HuH-7 (cell line): ENCODE measurements around the gene ARSI.

Experiments
- DNase-seq: peaks from one replicate; pipeline ENCODE4 v3.0.0; 2011; ENCODE audit warnings: low spot score

ARSI gene

DNA sequence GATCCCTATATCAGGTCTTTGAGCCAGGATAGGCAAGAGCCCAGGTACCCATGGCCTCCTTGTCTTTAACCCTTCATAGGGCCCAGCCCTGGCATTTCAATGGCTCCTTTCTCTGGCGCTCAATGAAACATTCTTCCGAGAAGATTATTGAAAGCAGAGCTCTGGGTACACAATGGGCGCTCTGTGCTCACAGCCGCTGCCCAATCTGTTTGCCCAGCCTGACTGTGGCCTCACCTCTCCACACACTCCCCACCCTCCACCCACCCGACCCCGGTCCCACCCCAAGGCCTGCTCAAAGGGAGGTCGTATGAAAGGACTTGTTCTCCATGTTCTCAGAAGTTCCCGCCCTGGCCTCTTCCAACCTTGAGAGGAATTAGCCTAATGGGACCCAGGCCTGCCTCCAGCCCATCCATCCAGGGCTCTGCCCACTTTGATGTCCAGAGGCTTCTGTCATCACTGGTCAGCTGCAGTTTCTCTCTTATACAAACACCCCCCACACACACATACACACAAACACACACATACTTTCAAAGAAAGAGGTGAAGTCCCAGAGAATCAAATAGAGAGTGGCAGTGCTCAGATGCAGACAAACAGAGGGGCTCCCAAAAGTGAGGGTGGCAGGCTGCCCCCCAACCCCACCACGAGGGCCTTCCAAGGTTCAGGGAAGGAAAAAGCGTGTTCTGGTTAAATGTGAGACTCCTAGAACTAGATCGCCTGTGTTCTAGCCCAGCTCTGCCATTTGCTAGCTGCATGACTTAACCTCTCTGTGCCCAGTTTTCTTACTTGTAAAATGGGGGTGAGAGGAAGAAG lies 5.1 kb upstream of the ARSI start:
- no peak for DNase-seq

DNA sequence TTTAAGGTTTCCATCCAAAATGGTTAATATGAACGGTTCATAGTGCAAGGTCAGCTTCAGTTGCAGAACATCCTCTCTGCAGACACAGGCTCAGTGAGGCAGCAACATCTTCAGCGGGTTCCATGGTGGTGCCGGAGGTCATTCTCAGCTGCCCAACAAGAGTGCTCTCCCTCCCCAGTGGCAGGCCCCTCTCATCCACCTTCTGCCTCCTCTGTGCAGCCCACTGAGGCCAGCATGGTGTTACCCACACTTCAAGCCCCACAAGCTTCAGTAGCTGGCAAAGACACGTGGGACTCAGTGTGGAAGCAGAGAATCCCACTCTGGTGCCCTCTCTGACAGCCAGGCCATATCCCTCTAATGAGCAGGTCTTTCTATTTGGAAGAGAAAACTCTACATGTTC lies 4.1 kb upstream of the ARSI start:
- DNase-seq = no peak

DNA sequence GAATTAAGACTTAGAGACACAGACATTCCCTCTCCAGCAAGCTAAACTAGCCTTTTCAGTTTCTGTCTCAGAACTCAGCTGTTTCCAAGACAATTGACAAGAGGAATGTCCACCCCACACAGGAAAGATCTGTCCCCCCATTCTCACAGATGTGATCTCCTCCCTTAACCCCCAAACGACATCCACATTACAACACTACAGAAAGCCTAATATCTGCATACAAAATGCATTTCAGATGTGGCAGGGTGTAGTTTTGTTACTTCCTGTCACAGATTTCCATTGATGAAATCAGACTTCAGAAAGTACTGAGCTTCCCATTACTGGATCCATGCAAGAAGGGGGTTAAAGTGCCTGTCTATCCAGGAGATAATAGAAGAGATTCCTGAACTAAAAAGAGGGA lies 2.9 kb upstream of the ARSI start:
- DNase-seq = no peak

DNA sequence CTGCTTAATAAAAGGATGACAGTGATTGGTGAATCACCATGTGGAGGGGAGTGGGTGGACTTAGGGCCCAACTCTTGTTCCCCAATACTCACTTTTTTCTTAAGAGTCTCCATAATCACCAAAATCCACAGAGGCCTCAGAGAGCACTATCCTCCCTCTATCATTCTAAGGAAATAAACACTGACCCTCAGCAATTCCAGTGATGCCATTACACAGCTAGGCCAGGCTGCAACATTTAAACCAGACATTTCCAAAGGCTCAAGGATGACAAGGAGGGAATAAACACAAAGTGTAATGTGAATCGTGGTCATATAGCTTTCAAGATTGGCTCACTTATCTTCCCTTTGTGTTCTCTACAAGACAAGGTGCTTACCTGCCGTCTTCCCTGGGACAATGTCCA lies 2.4 kb upstream of the ARSI start:
- DNase-seq = no peak

DNA sequence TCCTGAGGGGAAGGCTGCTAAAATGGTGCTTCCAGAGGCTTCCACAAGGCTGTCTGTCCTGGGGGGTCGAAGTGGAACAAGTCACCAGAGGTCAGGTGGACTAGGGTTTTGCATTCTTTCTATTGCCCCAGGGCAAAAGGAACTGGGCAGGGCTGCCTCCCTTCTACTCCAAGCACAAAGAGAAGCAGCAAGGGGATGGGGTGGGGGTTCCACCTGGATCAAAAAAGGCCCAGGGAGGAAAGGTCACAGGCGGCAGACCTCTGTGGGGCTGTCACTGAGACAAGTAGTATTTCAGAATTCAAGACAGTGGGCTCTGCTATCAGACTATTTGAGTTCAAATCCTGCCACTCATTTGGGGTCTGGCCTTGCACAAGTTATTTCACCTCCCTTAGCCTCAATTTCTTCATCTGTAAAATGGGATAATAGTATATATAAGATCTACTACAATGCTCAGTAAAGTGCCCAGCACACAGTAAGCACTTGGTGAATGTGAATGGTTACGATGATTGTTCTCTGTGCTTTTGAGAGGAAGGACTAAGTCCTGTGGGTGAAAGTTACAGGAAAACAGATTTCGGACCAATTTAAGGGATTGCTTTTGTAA lies 1.9 kb upstream of the ARSI start:
- DNase-seq = no peak

DNA sequence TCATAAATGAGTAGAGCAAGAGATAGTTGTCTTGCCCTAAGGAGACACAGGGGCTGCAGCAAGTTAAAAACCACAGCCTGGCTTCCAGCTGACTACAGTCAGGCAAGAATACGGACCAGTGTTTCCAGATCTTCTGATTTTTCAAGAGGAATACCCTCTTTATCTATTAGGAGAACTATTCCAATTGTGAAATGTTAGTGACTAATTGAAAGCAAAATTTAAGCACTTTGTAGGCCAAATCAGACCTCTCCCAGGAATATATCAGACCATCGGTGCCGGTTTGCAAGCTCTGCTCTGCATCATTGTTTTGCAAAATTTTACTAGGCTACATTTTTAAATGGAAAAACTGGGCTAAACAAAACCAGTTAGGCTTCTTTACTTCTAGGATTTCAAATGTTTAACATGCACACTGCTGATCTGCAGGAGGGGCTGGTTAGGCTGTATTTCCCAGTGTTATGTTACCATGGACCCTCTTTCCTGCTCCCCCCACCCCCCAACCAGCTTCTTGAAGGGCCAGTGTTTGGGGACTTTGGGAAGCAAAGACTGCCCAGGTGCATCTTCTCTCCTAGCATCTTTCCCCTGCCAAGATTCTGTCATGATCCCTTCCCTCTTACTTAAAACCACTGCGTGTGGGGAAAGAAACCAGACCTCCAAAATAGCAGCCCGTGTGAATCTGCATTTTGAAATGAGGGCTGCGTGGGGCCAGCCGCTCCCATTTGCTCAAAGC lies 1.1 kb upstream of the ARSI start:
- no peak for DNase-seq

DNA sequence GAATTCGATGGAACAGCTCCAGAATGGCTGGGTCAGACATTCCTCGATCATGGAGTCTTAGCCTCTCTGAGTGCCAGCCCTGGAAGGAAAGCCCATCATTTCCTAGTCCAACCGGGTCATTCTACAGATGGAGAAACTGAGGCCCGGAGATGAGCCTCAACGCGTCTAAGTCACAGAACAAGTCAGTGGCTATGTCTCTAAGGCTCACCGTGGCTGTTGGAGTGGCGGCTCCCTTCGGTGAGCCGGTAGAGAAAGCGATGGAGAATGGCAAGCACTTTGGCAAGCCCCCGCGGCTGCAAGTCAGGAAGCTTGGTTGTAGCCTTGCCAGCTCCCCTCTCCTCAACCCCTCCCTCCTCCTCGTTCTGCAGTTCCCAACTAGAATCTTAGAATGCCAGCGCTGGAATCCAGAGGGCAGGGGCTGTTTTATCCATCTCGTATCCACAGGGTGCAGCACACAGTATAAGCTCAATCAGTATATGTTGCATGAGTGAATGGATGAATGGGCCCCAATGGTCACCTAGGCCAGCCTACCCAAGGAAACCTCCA lies 438 bp upstream of the ARSI start:
- no peak for DNase-seq

DNA sequence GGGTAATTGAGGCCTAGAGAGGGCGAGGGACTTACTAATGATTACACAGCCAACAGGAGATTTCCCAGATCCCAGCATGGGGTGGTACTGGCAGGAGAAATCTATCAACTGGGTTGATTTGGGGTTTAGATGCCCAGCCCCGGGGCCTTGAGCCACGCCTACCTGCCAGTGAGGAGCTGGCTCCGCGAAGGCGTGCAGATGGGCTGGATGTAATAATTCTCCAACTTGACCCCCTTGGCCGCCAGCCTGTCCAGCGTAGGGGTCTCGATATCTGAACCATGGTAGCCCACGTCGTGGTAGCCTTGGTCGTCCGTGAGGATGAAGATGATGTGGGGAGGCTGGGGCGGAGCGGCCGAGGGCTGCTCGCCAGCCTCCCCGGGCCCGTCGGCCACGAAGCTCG lies 804 bp downstream of the ARSI start:
- no peak for DNase-seq

DNA sequence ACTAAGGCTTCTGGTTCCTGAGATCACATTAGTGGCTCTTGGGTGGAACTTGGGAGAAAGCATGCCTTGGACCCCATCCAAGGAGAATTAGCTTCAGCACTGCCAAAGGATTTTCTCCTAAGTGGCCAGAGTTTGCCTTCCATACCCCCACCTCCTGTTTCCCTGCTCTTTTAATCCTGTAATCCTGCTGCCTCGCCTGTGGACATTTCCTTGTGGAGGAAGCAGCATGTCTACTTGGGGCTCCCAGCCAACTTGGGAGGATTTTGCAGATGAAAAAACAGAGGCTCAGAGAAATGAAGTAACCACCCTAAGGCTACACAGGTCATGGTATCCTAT lies 1.6 kb downstream of the ARSI start:
- DNase-seq = no peak

DNA sequence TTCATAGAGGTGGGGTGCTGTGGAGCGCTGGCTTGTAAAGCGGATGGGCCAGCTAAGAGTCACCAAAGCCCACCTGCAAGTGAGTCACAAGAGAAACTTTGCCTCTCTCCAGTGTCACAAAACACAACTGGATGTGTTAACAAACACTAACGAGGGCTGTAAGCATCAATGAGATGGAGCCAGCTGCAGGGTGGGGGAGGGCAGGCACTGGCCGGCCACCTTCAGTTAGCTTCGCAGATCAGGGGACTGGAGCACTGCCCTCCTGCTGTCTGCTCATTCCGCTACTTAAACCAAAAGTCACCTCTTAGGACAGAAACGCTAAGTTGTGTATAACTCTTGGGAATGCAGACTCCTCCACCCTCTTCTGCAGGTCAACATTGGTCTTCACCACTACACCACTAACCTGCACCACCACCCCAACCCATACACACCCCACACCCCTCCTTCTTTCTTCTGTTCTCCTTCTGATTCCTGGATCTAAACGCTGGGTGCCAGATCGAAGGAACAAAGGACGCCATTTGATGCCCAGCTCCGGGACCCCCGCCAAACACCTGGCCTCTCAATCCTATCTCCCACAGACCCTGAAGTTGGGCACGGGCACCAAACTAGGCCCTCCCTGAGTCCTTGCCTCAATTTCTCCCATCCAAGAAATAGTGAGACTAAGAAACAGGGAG lies 2.1 kb downstream of the ARSI start:
- DNase-seq = no peak

DNA sequence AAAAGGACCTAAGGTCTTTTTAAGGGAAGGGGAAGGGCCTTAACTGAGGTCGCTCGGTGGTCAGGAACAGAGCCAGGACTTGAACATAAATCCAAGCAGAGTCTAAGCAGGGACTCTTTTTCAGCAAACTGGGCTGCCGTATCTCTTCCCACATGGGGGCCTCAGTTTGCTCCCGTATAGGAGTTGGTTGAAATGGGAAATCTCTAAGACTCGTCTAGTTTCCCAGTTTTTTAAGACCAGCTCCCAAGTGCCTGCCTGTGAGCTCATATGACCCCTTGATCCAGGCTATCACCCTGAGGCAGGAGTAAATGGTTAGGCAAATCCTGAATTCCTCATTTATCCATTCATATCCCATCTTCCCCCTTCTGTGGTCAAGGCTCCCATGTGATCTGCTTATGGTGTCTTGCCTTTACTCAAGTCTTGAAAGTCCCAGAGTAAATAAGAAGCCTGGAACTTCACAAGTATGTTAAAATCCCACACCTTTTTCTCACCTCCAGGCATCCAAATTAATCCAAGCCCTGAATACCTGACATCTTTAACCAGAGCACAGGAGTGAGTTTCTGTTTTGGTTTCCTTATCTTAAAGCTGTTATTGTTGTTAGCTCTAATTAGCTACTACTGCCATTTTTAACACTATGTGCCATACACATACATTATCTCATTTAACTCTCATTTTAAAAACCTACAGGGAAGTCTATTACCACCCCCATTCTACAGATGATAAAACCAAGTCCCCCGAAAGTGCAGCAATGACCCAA lies 3.0 kb downstream of the ARSI start:
- no peak for DNase-seq

DNA sequence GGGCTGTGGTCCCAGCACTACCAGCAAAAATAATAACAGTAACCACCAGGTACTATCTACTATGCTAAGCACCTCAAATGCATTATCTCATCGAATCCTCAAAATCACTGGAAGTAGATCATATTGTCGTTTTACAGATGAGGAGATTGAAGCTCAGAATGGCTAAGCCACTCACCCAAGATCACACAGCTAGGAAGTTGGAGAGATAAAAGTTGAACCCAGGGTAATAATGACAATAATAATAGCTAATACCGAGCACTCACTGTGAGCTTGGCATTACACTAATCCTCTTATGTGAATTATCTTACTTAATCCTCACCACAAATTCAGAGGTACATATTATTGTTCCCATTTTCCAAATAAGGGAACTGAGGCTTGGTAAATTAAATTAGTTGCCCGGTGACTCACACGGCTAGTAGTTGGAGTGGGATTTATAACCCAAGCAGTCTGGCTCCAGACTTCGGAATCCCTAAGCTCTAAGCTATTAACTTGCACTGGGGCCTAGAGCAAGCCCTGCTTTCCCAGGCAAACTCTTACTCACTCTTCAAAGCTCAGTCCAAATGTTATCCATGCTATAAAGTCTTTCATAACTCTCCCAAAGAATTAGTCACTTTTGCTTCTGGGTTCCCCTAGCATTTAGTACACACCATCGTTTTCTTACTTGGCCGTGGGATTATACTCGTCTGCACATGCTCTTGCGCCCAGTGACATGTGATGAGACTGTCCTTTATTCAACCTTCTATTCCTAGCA lies 3.8 kb downstream of the ARSI start:
- no peak for DNase-seq

DNA sequence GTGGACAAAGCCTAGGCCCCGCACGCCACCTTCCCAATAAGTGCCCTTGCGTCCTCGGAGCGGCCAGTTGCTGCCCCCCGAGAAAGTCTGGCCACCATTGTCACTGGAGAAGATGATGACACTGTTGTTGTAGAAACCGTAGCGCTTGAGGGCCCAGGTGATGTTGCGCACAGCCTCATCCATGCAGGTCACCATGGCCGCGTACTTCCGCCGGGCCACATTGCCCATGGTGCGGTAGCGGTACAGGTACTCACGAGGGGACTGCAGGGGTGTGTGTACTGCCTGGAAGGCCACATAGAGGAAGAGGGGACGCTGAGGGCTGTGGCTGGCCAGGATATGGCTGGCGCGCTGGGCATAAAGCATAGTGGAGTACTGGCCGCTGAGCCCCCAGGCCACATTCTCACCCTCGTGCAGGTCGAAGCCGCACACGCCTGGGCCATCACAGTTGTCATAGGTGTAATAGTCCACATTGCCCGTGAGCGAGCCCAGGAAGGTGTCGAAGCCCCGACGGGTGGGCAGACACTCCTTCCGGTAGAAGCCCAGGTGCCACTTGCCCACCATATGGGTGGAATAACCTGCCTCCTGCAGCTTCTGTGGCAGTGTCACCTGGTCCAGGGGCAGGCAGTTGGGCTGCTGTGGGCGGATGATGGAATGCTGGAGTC lies 4.6 kb downstream of the ARSI start:
- DNase-seq = no peak

DNA sequence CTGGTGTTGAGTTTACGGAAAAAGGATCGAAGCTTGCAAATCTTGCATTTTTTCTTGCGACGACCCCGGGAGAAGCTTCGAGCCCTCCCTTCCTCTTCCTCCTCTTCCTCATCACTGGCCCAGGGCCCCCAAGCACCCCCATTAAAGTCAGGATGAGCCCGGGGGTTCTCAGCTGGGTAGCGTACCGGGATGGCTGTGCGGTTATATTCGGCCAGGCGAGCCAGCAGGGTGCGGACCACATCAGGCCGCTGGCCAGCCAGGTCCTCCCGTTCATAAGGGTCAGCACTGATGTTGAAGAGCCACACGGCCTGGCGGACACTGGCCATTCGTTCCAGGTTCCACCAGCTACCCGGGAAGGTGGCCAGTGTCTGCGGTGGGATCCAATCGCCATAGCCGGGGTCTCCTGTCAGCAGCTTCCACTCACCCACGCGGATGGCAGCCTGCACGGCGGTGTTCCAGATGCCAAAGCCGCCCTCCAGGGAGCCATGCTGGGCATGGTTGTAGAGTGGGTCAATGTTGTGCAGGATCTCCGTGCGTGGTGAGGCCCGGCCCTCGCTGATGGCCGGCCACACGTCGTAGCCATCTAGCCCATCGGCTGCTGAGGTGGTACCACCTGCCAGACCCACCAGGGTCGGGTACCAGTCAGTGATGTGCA lies 5.3 kb downstream of the ARSI start:
- no peak for DNase-seq

DNA sequence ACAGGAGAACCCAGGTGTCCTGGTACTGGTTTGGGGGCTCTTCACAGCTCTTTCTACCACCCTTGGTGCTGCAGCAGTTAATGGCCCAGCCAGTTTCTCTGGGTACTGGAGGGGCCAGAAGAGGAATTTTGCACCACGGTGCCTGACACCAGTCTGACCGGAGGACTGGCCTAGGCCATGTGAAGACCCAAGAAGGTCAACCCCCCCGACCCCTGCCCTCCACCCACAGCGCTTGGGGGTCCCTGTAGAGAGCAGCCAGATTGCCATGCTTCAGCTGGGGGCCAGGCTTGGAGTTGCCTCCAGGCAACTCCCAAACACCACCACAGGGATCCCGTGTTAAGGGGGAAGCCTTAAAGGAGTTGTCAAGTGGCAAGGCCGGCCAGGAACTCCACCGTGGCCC lies 6.2 kb downstream of the ARSI start:
- no peak for DNase-seq

DNA sequence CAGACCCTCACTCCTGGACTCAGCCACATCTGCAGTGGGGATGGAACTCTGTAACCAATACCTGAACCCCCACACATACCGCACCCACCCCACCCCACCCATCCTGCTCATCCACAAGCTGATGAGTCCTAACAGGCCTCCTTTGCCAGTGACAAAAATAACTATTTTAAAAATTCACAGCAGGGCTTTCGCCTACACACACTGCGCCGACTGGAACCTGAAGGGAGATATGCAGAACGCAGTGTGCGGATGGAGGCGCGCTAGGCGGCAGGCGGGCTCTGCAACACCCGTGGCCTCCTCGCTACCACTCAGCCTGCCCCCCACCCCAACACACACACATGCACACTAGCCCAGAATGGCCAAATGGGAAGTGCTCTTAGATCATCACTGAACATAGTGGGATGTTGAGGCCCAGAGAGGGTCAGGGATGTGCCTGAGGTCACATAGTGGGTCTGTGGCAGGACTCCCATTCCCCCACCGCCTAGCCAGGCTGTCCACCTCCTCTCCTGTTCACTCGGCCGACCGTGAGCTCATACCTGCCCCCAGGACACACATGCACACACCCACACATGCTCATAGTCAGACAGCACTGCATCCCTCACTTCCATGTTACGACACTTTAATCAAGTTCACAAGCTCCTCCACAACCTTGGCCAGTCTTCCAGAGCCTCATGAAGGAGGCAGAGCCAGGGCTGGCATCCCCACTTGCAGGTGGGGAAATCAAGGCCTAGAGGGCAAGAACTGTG lies 6.8 kb downstream of the ARSI start:
- DNase-seq = no peak

DNA sequence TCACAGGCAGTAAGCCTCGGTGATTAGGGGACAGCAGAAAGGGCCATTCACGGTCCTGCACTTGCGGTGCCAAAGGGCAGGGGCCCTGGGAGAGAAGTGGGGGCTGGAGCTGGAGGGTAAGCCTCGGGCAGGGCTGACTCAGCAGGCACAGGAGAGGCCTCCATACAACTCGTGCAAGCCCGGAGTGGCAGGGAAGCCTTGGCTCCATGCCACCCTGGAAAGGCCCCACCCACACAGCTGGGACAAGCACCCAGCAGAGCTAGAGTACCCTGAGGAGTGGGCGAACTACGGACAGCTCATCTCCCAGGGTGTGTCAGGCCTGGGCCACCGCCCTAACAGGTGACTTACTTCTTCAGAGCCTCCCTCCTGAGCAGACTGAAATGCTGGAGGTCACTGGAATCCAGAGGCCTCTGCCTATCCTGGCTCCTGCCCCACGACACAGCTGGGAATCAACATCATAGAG lies 7.5 kb downstream of the ARSI start:
- DNase-seq = no peak

DNA sequence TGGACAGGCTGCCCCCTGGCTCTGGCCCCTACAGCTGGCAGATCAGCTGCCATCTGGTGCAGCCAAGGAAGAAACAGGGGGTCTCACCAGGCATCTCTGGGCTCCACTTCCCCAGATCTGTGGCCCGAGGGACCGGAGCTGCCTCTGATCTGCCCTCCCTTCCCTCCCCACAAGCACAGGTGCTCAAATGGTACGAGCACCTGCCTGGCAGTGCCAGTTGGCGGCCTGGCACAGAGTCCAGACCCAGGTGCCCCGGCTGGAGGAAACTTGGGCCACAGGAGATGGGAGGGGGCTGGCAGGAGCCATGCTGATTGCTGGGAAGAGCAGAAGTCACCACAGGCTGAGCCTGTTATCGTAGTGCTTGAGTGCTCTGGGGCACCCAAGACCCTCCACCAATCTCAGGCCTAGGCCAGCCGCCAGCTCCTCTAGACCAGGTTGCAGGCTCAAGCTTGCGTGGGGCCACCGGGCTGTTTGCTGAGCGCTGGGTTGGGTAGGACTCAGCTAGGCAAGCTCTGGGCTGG lies 8.1 kb downstream of the ARSI start:
- no peak for DNase-seq
